D721Med (cell line): Measurements from ENCODE around the gene DEPP1.

Experiments used
- DNase-seq: peaks from one replicate; pipeline ENCODE4 v3.0.0; 2011; ENCODE audit warnings: low spot score; ENCODE audit not compliant: insufficient read length
- FAIRE-seq: peaks from 2 replicates; lab custom pipeline; 2011; peaks lifted over from hg19 to GRCh38; lab: Jason Lieb, UNC
- TF ChIP-seq, protein P1 (sequence below): IDR thresholded peaks from 2 replicates; pipeline ENCODE4 v1.5.1; 2012; ENCODE audit warnings: mild to moderate bottlenecking, control low read depth; ENCODE audit not compliant: insufficient read depth; ENCODE audit errors: missing control alignments

The DEPP1 gene

GRCh38 chr10:45004661-45005060 lies 26.1 kb upstream of the DEPP1 start:
- DNase-seq (no peak), FAIRE-seq (no peak)
- TF ChIP-seq, protein P1, sequence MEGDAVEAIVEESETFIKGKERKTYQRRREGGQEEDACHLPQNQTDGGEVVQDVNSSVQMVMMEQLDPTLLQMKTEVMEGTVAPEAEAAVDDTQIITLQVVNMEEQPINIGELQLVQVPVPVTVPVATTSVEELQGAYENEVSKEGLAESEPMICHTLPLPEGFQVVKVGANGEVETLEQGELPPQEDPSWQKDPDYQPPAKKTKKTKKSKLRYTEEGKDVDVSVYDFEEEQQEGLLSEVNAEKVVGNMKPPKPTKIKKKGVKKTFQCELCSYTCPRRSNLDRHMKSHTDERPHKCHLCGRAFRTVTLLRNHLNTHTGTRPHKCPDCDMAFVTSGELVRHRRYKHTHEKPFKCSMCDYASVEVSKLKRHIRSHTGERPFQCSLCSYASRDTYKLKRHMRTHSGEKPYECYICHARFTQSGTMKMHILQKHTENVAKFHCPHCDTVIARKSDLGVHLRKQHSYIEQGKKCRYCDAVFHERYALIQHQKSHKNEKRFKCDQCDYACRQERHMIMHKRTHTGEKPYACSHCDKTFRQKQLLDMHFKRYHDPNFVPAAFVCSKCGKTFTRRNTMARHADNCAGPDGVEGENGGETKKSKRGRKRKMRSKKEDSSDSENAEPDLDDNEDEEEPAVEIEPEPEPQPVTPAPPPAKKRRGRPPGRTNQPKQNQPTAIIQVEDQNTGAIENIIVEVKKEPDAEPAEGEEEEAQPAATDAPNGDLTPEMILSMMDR: no peak

DNA sequence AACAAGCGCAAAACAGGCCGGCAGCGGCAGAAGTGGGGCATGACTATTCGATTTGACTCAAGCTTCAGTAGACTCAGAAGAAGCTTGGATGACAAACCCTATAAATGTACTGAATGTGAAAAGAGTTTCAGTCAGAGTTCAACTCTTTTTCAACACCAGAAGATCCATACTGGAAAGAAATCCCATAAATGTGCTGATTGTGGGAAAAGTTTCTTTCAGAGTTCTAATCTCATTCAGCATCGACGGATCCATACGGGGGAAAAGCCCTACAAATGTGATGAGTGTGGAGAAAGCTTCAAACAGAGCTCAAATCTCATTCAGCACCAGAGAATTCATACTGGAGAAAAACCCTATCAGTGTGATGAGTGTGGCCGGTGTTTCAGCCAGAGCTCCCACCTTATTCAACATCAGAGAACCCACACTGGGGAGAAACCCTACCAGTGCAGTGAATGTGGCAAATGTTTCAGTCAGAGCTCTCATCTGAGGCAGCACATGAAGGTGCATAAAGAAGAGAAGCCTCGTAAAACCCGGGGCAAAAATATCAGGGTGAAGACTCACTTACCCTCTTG lies 24.9 kb upstream of the DEPP1 start:
- FAIRE-seq (no peak), DNase-seq (no peak)
- TF ChIP-seq, protein P1: no peak

GRCh38 chr10:45001381-45002148 lies 23.0 kb upstream of the DEPP1 start:
- DNase-seq (no peak), FAIRE-seq (peak; percentile 51)
- TF ChIP-seq, protein P1: no peak

GRCh38 chr10:45000752-45001380 lies 22.3 kb upstream of the DEPP1 start, which contains the start of gene ZNF22:
Gene ZNF22 (plus strand): TSS chr10:45000923. CDS start chr10:45003369, 2,446 bp downstream.
- FAIRE-seq: no peak
- TF ChIP-seq, protein P1: no peak
- DNase-seq: peak; percentile 62

GRCh38 chr10:45000138-45000751 lies 21.6 kb upstream of the DEPP1 start:
- TF ChIP-seq, protein P1: no peak
- DNase-seq (no peak), FAIRE-seq (no peak)

- FAIRE-seq (no peak), DNase-seq (no peak)
- TF ChIP-seq, protein P1: no peak
Observed at GRCh38 chr10:44998146-44998631, 19.6 kb upstream of the DEPP1 start.
